Endothelial cell of umbilical vein (primary cell): ENCODE measurements around the gene PCGF2. TPM values are rescaled to one million over a fixed set of nuclear protein-coding genes. Genes with fewer than 3 reads are reported as not detected.
"Not testable (repeated sequence)": the region's sequence is repeated elsewhere in the genome, so short reads cannot be mapped to it uniquely, and the experiment has no call there.

ENCODE experiments used
- BruUV-seq: library from RNA; stranded (reverse); fragments of 400-500 nt; replicated peaks from 2 replicates; lab custom pipeline; 2021; lab: Mats Ljungman, UMichigan
- CTCF ChIA-PET: fragments of 300-600, 350-600 bp; sonication (Branson Sonifier 250); formaldehyde crosslinking; loops from one replicate; lab custom pipeline; 2021; ENCODE audit warnings: antibody characterized with exemption, inconsistent platforms; lab: Charles Lee
- POLR2A ChIA-PET: fragments of 300-600, 350-600 bp; sonication (Branson Sonifier 250); formaldehyde crosslinking; loops from one replicate; lab custom pipeline; 2021; ENCODE audit warnings: antibody characterized with exemption, inconsistent platforms; lab: Charles Lee
- DNase-seq: peaks from one replicate; pipeline ENCODE4 v3.0.0-alpha.2; 2011; ENCODE audit warnings: low read depth, low spot score
- FAIRE-seq: peaks from 2 replicates; lab custom pipeline; 2011; peaks lifted over from hg19 to GRCh38; lab: Jason Lieb, UNC
- H2AFZ ChIP-seq: 2 replicates; pipeline ENCODE4 v1.6.0; 2012; ENCODE audit warnings: low read depth, low read length, control low read depth, inconsistent platforms
- H3K27ac ChIP-seq: 2 replicates; pipeline ENCODE4 v1.5.1; 2011; ENCODE audit warnings: low read depth, mild to moderate bottlenecking, control low read depth, low read length, moderate library complexity; ENCODE audit not compliant: insufficient read depth
- H3K27me3 ChIP-seq, 2 experiments: 2 replicates each; pipeline versions ENCODE4 v1.6.0 to v1.6.1; 2011; ENCODE audit warnings: low read length in 2 of 2, mixed read lengths in 1 of 2; ENCODE audit not compliant: control insufficient read depth in 2 of 2, insufficient read depth in 2 of 2
- H3K36me3 ChIP-seq, 2 experiments: 2 replicates in 1 of 2; 3 replicates in 1 of 2; pipeline ENCODE4 v1.5.1; 2011; ENCODE audit warnings: low read length in 2 of 2, mild to moderate bottlenecking in 1 of 2, moderate library complexity in 1 of 2; ENCODE audit not compliant: control insufficient read depth in 2 of 2, insufficient read depth in 2 of 2; ENCODE audit errors: extremely low read depth in 1 of 2
- H3K4me1 ChIP-seq: 3 replicates; pipeline ENCODE4 v1.5.1; 2011; ENCODE audit warnings: mild to moderate bottlenecking, low read length; ENCODE audit not compliant: control insufficient read depth, insufficient read depth; ENCODE audit errors: extremely low read depth
- H3K4me2 ChIP-seq: 2 replicates; pipeline ENCODE4 v1.6.1; 2011; ENCODE audit warnings: low read length, control low read depth, mixed read lengths; ENCODE audit not compliant: insufficient read depth
- H3K4me3 ChIP-seq, 3 experiments: fragments of 200-600 bp in 1 of 3; sonication (generic), shearing (Covaris generic) in 1 of 3; replicated peaks in 1 of 3; 2 replicates each; pipeline ENCODE4 v1.5.1; 2011 to 2016; ENCODE audit warnings: control low read depth in 3 of 3, low read length in 3 of 3, mild to moderate bottlenecking in 2 of 3, inconsistent platforms in 1 of 3, low read depth in 1 of 3, moderate library complexity in 1 of 3; ENCODE audit not compliant: insufficient read depth in 1 of 3
- H3K79me2 ChIP-seq: 2 replicates; pipeline ENCODE4 v1.6.0; 2012; ENCODE audit warnings: low read length, inconsistent platforms; ENCODE audit not compliant: control insufficient read depth, insufficient read depth
- H3K9ac ChIP-seq: replicated peaks from 2 replicates; pipeline ENCODE3; 2011; ENCODE audit warnings: low read length, control low read depth; ENCODE audit not compliant: insufficient read depth; ENCODE audit errors: extremely low read depth
- H3K9me1 ChIP-seq: replicated peaks from 3 replicates; pipeline ENCODE4 v1.6.0; 2011; ENCODE audit warnings: mild to moderate bottlenecking, low read length; ENCODE audit not compliant: control insufficient read depth, insufficient read depth; ENCODE audit errors: extremely low read depth
- H3K9me3 ChIP-seq: replicated peaks from 2 replicates; pipeline ENCODE4 v1.5.1; 2012; ENCODE audit warnings: low read length, inconsistent platforms; ENCODE audit not compliant: control insufficient read depth, insufficient read depth
- H4K20me1 ChIP-seq: replicated peaks from 2 replicates; pipeline ENCODE3; 2011; ENCODE audit warnings: mild to moderate bottlenecking, low read length; ENCODE audit not compliant: control insufficient read depth, insufficient read depth; ENCODE audit errors: extremely low read depth
- EZH2 ChIP-seq: IDR thresholded peaks from 2 replicates; pipeline ENCODE4 v1.6.1; 2012; ENCODE audit warnings: borderline replicate concordance, low read depth, mild to moderate bottlenecking, moderate library complexity, low read length, inconsistent platforms; ENCODE audit not compliant: severe bottlenecking
- FOS ChIP-seq: IDR thresholded peaks from 2 replicates; pipeline ENCODE4 v1.6.1; 2011; ENCODE audit warnings: mild to moderate bottlenecking, low read length, moderate library complexity, borderline replicate concordance; ENCODE audit not compliant: insufficient read depth
- GATA2 ChIP-seq: IDR thresholded peaks from 2 replicates; pipeline ENCODE4 v1.7.0; 2011; ENCODE audit warnings: low read depth, mild to moderate bottlenecking, moderate library complexity, mixed read lengths, low read length; ENCODE audit not compliant: insufficient read length, insufficient read depth
- JUN ChIP-seq: IDR thresholded peaks from 2 replicates; pipeline ENCODE4 v1.6.1; 2011; ENCODE audit warnings: borderline replicate concordance, low read depth; ENCODE audit not compliant: insufficient read length, insufficient read depth
- MYC ChIP-seq: IDR thresholded peaks from one replicate; pipeline ENCODE4 v1.6.1; 2011; ENCODE audit warnings: mild to moderate bottlenecking, low read depth, low read length
- POLR2A ChIP-seq: IDR thresholded peaks from 2 replicates; pipeline ENCODE4 v1.6.1; 2012; ENCODE audit warnings: low read depth, mild to moderate bottlenecking, control low read depth, low read length
- POLR2AphosphoS5 ChIP-seq: IDR thresholded peaks from 2 replicates; pipeline ENCODE4 v1.6.1; 2012; ENCODE audit warnings: low read depth, mild to moderate bottlenecking, control low read depth, low read length, moderate library complexity; ENCODE audit not compliant: insufficient read depth
- dilution Hi-C: fragments of 300-500 bp; cut with MboI; formaldehyde crosslinking; loops from one replicate; pipeline ENCODE4 v1.15.0; 2019; ENCODE audit warnings: low sequenced_read_pairs; ENCODE audit not compliant: extremely low pct_ligation_motif_present
- intact Hi-C: fragments of 100-400 bp; cut with micrococcal nuclease; formaldehyde crosslinking; loops from one replicate; pipeline ENCODE4 v1.10.0; 2022
- polyA plus RNA-seq, 4 experiments: library from polyadenylated mRNA; depleted of rRNA in 3 of 4; stranded (reverse) in 3 of 4; unstranded in 1 of 4; fragments of >200 nt; gene quantifications; 2 replicates each; pipeline versions ENCODE4 v1.2.1 to v1.2.3, GENCODE V29; 2011 to 2012; ENCODE audit warnings: missing spikeins in 1 of 4
- total RNA-seq: library from RNA; stranded (reverse); gene quantifications from 2 replicates; pipeline ENCODE4 v1.2.3, GENCODE V29; 2021
- TF ChIP-seq, protein P1 (sequence below), 2 donors: IDR thresholded peaks; 1 replicate in 1 of 2; 2 replicates in 1 of 2; pipeline ENCODE4 v1.5.1; 2011; ENCODE audit warnings: low read length in 2 of 2, mild to moderate bottlenecking in 2 of 2, moderate library complexity in 2 of 2, control low read depth in 1 of 2, inconsistent platforms in 1 of 2, low read depth in 1 of 2; ENCODE audit not compliant: insufficient read depth in 1 of 2; ENCODE audit errors: extremely low read depth in 1 of 2
- TF ChIP-seq, protein P2 (sequence below): IDR thresholded peaks from 2 replicates; pipeline ENCODE4 v1.6.1; 2011; ENCODE audit not compliant: insufficient read depth, insufficient read length

The PCGF2 gene
- total and polyA plus RNA-seq, 2 donors (not counting 3 experiments of a cell fraction or from before 2014, with no cell fraction given) = 39.8 to 78.4 TPM

- no TSS peak for BruUV-seq
- H2AFZ ChIP-seq = no peak overlapping the region
- peaks cover 30% of the 10 kb centered on the region for H3K4me1 ChIP-seq
- peaks cover 0 to 2% of the 10 kb centered on the region in 2 experiments for H3K36me3 ChIP-seq
- dilution Hi-C loops (no loop called here), intact Hi-C loops (no loop called here)
- ChIA-PET CTCF (interaction anchor here (0.7 to 3.0 kb wide), 6 partner anchors 17 to 447 kb away, joined by 3 to 9 read pairs (median 4); partner anchors contain the start of gene PSMB3), POLR2A (no interaction called here)
- no peak overlapping the region for H3K4me2 ChIP-seq
- no peaks in the 10 kb centered on the region for H3K9me1 ChIP-seq
- H3K4me3 ChIP-seq = no peak overlapping the region
- H3K9ac ChIP-seq = no peak overlapping the region
- no peak for FAIRE-seq
- H3K79me2 ChIP-seq = peaks cover 3% of the 10 kb centered on the region
- H3K27me3 ChIP-seq = no peaks in the 10 kb centered on the region
- H3K27ac ChIP-seq = no peak overlapping the region
- H4K20me1 ChIP-seq = no peaks in the 10 kb centered on the region
- no peak for DNase-seq
- no peaks in the 10 kb centered on the region for H3K9me3 ChIP-seq
- TF ChIP-seq, protein P1, sequence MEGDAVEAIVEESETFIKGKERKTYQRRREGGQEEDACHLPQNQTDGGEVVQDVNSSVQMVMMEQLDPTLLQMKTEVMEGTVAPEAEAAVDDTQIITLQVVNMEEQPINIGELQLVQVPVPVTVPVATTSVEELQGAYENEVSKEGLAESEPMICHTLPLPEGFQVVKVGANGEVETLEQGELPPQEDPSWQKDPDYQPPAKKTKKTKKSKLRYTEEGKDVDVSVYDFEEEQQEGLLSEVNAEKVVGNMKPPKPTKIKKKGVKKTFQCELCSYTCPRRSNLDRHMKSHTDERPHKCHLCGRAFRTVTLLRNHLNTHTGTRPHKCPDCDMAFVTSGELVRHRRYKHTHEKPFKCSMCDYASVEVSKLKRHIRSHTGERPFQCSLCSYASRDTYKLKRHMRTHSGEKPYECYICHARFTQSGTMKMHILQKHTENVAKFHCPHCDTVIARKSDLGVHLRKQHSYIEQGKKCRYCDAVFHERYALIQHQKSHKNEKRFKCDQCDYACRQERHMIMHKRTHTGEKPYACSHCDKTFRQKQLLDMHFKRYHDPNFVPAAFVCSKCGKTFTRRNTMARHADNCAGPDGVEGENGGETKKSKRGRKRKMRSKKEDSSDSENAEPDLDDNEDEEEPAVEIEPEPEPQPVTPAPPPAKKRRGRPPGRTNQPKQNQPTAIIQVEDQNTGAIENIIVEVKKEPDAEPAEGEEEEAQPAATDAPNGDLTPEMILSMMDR (IDR thresholded peaks at IDR 0.05; ENCODE audit: extremely low read depth in 1 of 2, insufficient read depth in 1 of 2, low read depth in 1 of 2, low read length in 2 of 2) = no peak
- TF ChIP-seq JUN = no peak
- TF ChIP-seq FOS = no peak
- TF ChIP-seq EZH2 = no peak
- no peak for TF ChIP-seq POLR2A
- TF ChIP-seq MYC = no peak
- TF ChIP-seq, protein P2, sequence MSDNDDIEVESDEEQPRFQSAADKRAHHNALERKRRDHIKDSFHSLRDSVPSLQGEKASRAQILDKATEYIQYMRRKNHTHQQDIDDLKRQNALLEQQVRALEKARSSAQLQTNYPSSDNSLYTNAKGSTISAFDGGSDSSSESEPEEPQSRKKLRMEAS = no peak
- no peak for TF ChIP-seq POLR2AphosphoS5
- no peak for TF ChIP-seq GATA2
Observed at GRCh38 chr17:38727736-38728135, 20.4 kb downstream of the PCGF2 start.

DNA sequence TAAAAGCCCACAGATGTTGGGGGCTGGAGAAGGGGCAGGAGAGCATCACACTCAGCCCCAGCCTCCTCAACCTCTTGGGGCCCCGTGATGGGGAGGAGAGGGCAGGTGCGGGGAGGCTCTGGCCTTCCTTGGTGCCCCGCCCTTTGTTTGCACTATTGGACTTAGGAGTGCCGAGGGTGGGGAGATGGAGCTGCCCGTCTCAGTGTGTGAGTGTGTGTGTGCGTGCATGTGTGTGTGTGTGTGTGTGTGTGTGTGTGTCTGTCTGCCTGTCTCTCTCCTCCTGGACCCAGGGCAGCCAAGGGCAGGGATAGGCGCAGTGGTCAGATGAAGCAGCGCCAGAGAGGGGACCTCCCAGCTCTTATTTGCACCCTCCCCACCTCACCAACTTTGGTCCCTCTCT, 22.0 kb downstream of the PCGF2 start:
- CTCF ChIA-PET, dilution Hi-C loops, POLR2A ChIA-PET, DNase-seq, H3K4me3 ChIP-seq, H3K36me3 ChIP-seq, H3K27me3 ChIP-seq, H2AFZ ChIP-seq, H3K9me1 ChIP-seq, H3K9ac ChIP-seq, H3K27ac ChIP-seq, BruUV-seq, intact Hi-C loops, H3K9me3 ChIP-seq, FAIRE-seq, H4K20me1 ChIP-seq, H3K4me2 ChIP-seq, H3K79me2 ChIP-seq: not testable (repeated sequence)
- H3K4me1 ChIP-seq = peaks cover 18% of the 10 kb centered on the region
